Right atrium auricular region (tissue), 2 donors: ENCODE measurements around the gene MMADHC. TPM values are rescaled to one million over a fixed set of nuclear protein-coding genes. Genes with fewer than 3 reads are reported as not detected.
"Not testable (repeated sequence)": the region's sequence is repeated elsewhere in the genome, so short reads cannot be mapped to it uniquely, and the experiment has no call there.

Experiments
- DNase-seq: peaks from one replicate; pipeline ENCODE4 v3.0.0-alpha.2; 2019; ENCODE audit warnings: low spot score
- H3K27ac ChIP-seq, 2 donors: fragments of 200-600 bp; sonication (generic); 1 replicate in 1 of 2; 2 replicates in 1 of 2; pipeline ENCODE4 v1.5.1; 2016 to 2019
- H3K27me3 ChIP-seq, 2 donors: fragments of 200-600 bp; sonication (generic); one replicate each; pipeline versions ENCODE4 v1.5.1 to v1.6.0; 2017 to 2019
- H3K36me3 ChIP-seq: fragments of 200-600 bp; sonication (generic); one replicate; pipeline ENCODE4 v1.5.1; 2016
- H3K4me1 ChIP-seq, 2 donors: fragments of 200-600 bp; sonication (generic); one replicate each; pipeline versions ENCODE4 v1.5.1 to v1.6.0; 2017 to 2019
- H3K4me3 ChIP-seq, 2 donors: fragments of 200-600 bp; sonication (generic); 1 replicate in 1 of 2; 2 replicates in 1 of 2; pipeline ENCODE4 v1.5.1; 2017 to 2019; ENCODE audit warnings: mild to moderate bottlenecking in 1 of 2, moderate library complexity in 1 of 2
- H3K9me3 ChIP-seq, 2 donors: fragments of 200-600 bp; sonication (generic); one replicate each; pipeline ENCODE4 v1.5.1; 2019
- total RNA-seq, 2 donors: library from RNA; depleted of rRNA; stranded (reverse); fragments of >200 nt; gene quantifications; one replicate each; pipeline ENCODE4 v1.1.0, GENCODE V29; 2016
- TF ChIP-seq, protein P1 (sequence below), 2 donors: fragments of 200-600 bp; sonication (generic); IDR thresholded peaks; one replicate each; pipeline ENCODE4 v1.5.1; 2019; ENCODE audit warnings: antibody characterized with exemption in 2 of 2

The MMADHC gene
- total RNA-seq, 2 donors from 2014 or later, result 82.3 to 90.5 TPM

- peaks cover 0 to 12% of the 10 kb centered on the region in 2 donors for H3K4me1 ChIP-seq
- H3K9me3 ChIP-seq, result no peaks in the 10 kb centered on the region
- H3K36me3 ChIP-seq, result peaks cover 42% of the 10 kb centered on the region
- no peak overlapping the region for H3K27ac ChIP-seq
- DNase-seq, result no peak
- H3K27me3 ChIP-seq, result no peaks in the 10 kb centered on the region
- H3K4me3 ChIP-seq, result no peak overlapping the region
- TF ChIP-seq, protein P1, sequence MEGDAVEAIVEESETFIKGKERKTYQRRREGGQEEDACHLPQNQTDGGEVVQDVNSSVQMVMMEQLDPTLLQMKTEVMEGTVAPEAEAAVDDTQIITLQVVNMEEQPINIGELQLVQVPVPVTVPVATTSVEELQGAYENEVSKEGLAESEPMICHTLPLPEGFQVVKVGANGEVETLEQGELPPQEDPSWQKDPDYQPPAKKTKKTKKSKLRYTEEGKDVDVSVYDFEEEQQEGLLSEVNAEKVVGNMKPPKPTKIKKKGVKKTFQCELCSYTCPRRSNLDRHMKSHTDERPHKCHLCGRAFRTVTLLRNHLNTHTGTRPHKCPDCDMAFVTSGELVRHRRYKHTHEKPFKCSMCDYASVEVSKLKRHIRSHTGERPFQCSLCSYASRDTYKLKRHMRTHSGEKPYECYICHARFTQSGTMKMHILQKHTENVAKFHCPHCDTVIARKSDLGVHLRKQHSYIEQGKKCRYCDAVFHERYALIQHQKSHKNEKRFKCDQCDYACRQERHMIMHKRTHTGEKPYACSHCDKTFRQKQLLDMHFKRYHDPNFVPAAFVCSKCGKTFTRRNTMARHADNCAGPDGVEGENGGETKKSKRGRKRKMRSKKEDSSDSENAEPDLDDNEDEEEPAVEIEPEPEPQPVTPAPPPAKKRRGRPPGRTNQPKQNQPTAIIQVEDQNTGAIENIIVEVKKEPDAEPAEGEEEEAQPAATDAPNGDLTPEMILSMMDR (IDR thresholded peaks at IDR 0.05), result no peak
Measured at GRCh38 chr2:149568138-149568537, 19.4 kb downstream of the MMADHC start.

DNA sequence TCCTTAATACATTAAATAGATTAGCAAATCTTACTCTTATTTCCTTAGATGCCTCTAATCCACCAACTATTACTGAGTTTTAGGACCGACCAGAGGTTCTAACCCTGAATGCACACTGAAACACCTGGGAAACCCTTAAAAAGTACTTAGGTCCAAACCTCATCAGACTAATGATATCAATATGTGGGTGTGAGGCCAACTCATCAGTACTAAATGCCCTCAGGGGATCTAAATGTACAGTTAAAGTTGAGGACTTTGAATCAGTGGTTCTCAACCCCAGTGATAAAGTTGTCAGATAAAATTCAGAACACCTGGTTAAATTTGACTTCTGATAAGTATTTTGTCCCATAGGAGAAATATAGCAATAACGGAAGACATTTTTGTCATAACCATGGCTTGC lies 20.9 kb downstream of the MMADHC start:
- H3K4me3 ChIP-seq, result no peak overlapping the region
- H3K27me3 ChIP-seq, result no peaks in the 10 kb centered on the region
- H3K27ac ChIP-seq, result no peak overlapping the region
- H3K4me1 ChIP-seq, result peaks cover 0 to 4% of the 10 kb centered on the region in 2 donors
- TF ChIP-seq, protein P1 (IDR thresholded peaks at IDR 0.05), result no peak
- peaks cover 34% of the 10 kb centered on the region for H3K36me3 ChIP-seq
- H3K9me3 ChIP-seq, result no peaks in the 10 kb centered on the region
- no peak for DNase-seq

DNA sequence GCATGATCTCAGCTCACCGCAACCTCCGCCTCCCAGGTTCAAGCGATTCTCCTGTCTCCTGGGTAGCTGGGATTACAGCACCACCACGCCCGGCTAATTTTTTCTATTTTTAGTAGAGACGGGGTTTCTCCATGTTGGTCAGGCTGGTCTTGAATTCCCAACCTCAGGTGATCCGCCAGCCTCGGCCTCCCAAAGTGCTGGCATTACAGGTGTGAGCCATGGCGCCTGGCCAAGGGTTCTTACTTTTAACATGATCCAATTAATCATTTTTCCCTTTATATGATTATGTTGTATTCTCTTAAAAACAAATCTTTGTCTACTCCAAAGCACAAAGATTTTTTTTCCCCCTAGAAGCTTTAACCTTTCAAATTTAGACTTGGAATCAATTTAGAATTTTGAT lies 21.9 kb downstream of the MMADHC start:
- H3K36me3 ChIP-seq, result peaks cover 29% of the 10 kb centered on the region
- not testable (repeated sequence) for DNase-seq, H3K4me1 ChIP-seq, H3K4me3 ChIP-seq, H3K27me3 ChIP-seq, H3K9me3 ChIP-seq, H3K27ac ChIP-seq

GRCh38 chr2:149564983-149565382 lies 22.6 kb downstream of the MMADHC start:
- DNase-seq, result no peak
- Histone ChIP-seq H3K4me3 (no peak overlapping the region), H3K27me3 (no peaks in the 10 kb centered on the region), H3K27ac (no peak overlapping the region), H3K4me1 (peaks cover 0 to 4% of the 10 kb centered on the region in 2 donors), H3K36me3 (peaks cover 25% of the 10 kb centered on the region), H3K9me3 (no peaks in the 10 kb centered on the region)
- TF ChIP-seq, protein P1 (IDR thresholded peaks at IDR 0.05), result no peak

DNA sequence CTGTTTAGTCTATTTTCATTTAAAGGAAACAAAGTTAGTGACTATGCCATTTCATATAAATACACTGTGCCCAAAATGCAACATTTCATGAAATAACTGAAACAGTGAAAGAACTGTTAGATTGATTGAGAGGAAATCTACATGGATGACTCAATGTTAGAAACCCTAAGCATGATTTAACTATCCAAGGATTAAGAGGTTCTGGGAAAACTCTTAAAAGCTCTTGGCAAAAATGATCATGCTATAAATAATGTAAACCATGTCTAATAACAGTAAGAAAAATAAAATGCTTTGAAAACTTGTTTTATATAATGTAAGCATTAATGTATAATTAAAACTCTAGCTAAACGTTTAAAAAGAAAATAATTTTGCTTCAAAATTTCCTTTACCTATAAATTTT lies 23.5 kb downstream of the MMADHC start:
- TF ChIP-seq, protein P1 (IDR thresholded peaks at IDR 0.05), result no peak
- peaks cover 0 to 4% of the 10 kb centered on the region in 2 donors for H3K4me1 ChIP-seq
- H3K9me3 ChIP-seq, result no peaks in the 10 kb centered on the region
- H3K27me3 ChIP-seq, result no peaks in the 10 kb centered on the region
- no peak overlapping the region for H3K27ac ChIP-seq
- no peak for DNase-seq
- H3K36me3 ChIP-seq, result peaks cover 16% of the 10 kb centered on the region
- H3K4me3 ChIP-seq, result no peak overlapping the region

- TF ChIP-seq, protein P1 (IDR thresholded peaks at IDR 0.05), result no peak
- no peak overlapping the region for H3K27ac ChIP-seq
- no peak overlapping the region for H3K4me3 ChIP-seq
- no peaks in the 10 kb centered on the region for H3K27me3 ChIP-seq
- DNase-seq, result no peak
- H3K36me3 ChIP-seq, result no peaks in the 10 kb centered on the region
- peaks cover 0 to 4% of the 10 kb centered on the region in 2 donors for H3K4me1 ChIP-seq
- H3K9me3 ChIP-seq, result no peaks in the 10 kb centered on the region
Measured at GRCh38 chr2:149562324-149562723, 25.3 kb downstream of the MMADHC start.
